ENCODE measurements around the gene CEMIP.

GRCh38 chr15:80761754-80762153 is 17.4 kb upstream of the CEMIP start:
- no peak for TF ChIP-seq KDM1A (IDR thresholded peaks at IDR 0.05; ENCODE audit: borderline replicate concordance, low read length)
- TF ChIP-seq CHD1 (IDR thresholded peaks at IDR 0.05; ENCODE audit: low read depth, low read length): no peak
- TF ChIP-seq CEBPB (IDR thresholded peaks at IDR 0.05; ENCODE audit: low read depth, low read length): no peak
- no peak for TF ChIP-seq BRCA1 (IDR thresholded peaks at IDR 0.05; ENCODE audit: low read depth, low read length)
